HepG2 (cell line): ENCODE data around the gene C22orf39. TPM values are rescaled to one million over a fixed set of nuclear protein-coding genes. Genes with fewer than 3 reads are reported as not detected.

Source experiments
- ATRX ChIP-seq: sonication (generic); formaldehyde crosslinking; IDR thresholded peaks from 2 replicates; pipeline ENCODE4 v1.4.0; 2020; ENCODE audit warnings: missing genetic modification reagents, borderline replicate concordance
- ELF1 ChIP-seq: sonication (generic); formaldehyde crosslinking; IDR thresholded peaks from 2 replicates; pipeline ENCODE4 v1.4.0; 2020; ENCODE audit warnings: missing genetic modification reagents
- FOSL2 ChIP-seq: sonication (generic); formaldehyde crosslinking; IDR thresholded peaks from 2 replicates; pipeline ENCODE4 v1.4.0; 2020; ENCODE audit warnings: missing genetic modification reagents
- GLMP ChIP-seq: sonication (generic); formaldehyde crosslinking; IDR thresholded peaks from 2 replicates; pipeline ENCODE4 v1.9.0; 2021; ENCODE audit warnings: missing genetic modification reagents, mild to moderate bottlenecking, borderline replicate concordance
- GPN1 ChIP-seq: sonication (generic); formaldehyde crosslinking; IDR thresholded peaks from 2 replicates; pipeline ENCODE4 v1.5.1; 2020; ENCODE audit warnings: missing genetic modification reagents, borderline replicate concordance
- HOXA5 ChIP-seq: sonication (generic); formaldehyde crosslinking; IDR thresholded peaks from 2 replicates; pipeline ENCODE4 v1.4.0; 2020; ENCODE audit warnings: missing genetic modification reagents
- RARA ChIP-seq: IDR thresholded peaks from 2 replicates; pipeline ENCODE4 v1.6.1; 2016; ENCODE audit warnings: missing genetic modification reagents, missing compliant biosample characterization
- RXRA ChIP-seq: sonication (generic); formaldehyde crosslinking; IDR thresholded peaks from 2 replicates; pipeline ENCODE4 v1.5.1; 2020; ENCODE audit warnings: missing genetic modification reagents
- SP140L ChIP-seq: sonication (generic); formaldehyde crosslinking; IDR thresholded peaks from 2 replicates; pipeline ENCODE4 v1.4.0; 2020; ENCODE audit warnings: missing genetic modification reagents, borderline replicate concordance
- TFDP2 ChIP-seq: sonication (generic); formaldehyde crosslinking; IDR thresholded peaks from 2 replicates; pipeline ENCODE4 v1.4.0; 2020; ENCODE audit warnings: missing genetic modification reagents
- ZBED4 ChIP-seq: sonication (generic); formaldehyde crosslinking; IDR thresholded peaks from 2 replicates; pipeline ENCODE4 v1.4.0; 2020; ENCODE audit warnings: missing genetic modification reagents, borderline replicate concordance
- ZNF3 ChIP-seq: IDR thresholded peaks from 2 replicates; pipeline ENCODE4 v1.7.0; 2017; ENCODE audit warnings: inconsistent platforms
- ZNF431 ChIP-seq: sonication (generic); formaldehyde crosslinking; IDR thresholded peaks from 2 replicates; pipeline ENCODE4 v1.9.0; 2022; ENCODE audit warnings: missing genetic modification reagents, low read depth, mild to moderate bottlenecking, borderline replicate concordance
- ZNF564 ChIP-seq: sonication (generic); formaldehyde crosslinking; IDR thresholded peaks from 2 replicates; pipeline ENCODE4 v1.8.1; 2023; ENCODE audit warnings: mild to moderate bottlenecking, missing genetic modification reagents
- ZNF670 ChIP-seq: sonication (generic); formaldehyde crosslinking; IDR thresholded peaks from 2 replicates; pipeline ENCODE4 v1.8.0; 2022; ENCODE audit warnings: mild to moderate bottlenecking, missing genetic modification reagents, borderline replicate concordance
- ZNF687 ChIP-seq: sonication (generic); formaldehyde crosslinking; IDR thresholded peaks from 2 replicates; pipeline ENCODE4 v1.5.1; 2020; ENCODE audit warnings: mild to moderate bottlenecking, missing genetic modification reagents, moderate library complexity
- ZNF691 ChIP-seq: sonication (generic); formaldehyde crosslinking; IDR thresholded peaks from 2 replicates; pipeline ENCODE4 v1.4.0; 2020; ENCODE audit warnings: missing genetic modification reagents, low read depth, mild to moderate bottlenecking, borderline replicate concordance
- polyA plus RNA-seq, 8 experiments: library from polyadenylated mRNA; depleted of rRNA in 3 of 8; stranded (reverse) in 7 of 8; unstranded in 1 of 8; fragments of >200 nt; fragmentation: Illumina TruSeq in 4 of 8; extraction: Trizol in 4 of 8; gene quantifications; 2 replicates each; pipeline versions ENCODE4 v1.2.1 to v1.2.3, GENCODE V29; 2011 to 2016; ENCODE audit warnings: low read depth in 4 of 8, missing spikeins in 1 of 8, mixed read lengths in 1 of 8; ENCODE audit not compliant: insufficient read depth in 1 of 8
- total RNA-seq, 5 experiments: library from RNA; depleted of rRNA; stranded (reverse); fragments of >200 nt; fragmentation: Illumina TruSeq; extraction: Trizol; gene quantifications; 2 replicates each; pipeline ENCODE4 v1.2.3, GENCODE V29; 2016; ENCODE audit warnings: low read depth in 1 of 5

The C22orf39 gene
- total and polyA plus RNA-seq, 2 of the 13 experiments (the other 11 are each of a cell fraction or from before 2014, with no cell fraction given) = 23.4 to 26.4 TPM

GRCh38 chr22:19447330-19448075 lies at the start of gene C22orf39 (continued):
- TF ChIP-seq ZNF687 (CRISPR knock-in tag) (peak; percentile 96), ELF1 (no peak), ZNF670 (CRISPR knock-in tag) (no peak), FOSL2 (peak; percentile 6; the same call in 1 of the 2 replicates), ZNF431 (CRISPR knock-in tag) (peak; percentile 51; the same call in 1 of the 2 replicates), HOXA5 (CRISPR knock-in tag) (peak; percentile 20; the same call in 1 of the 2 replicates), RXRA (no peak; the same call in 1 of the 2 replicates), GPN1 (no peak), TFDP2 (peak; percentile 91; the same call in 1 of the 2 replicates), ATRX (CRISPR knock-in tag) (no peak), ZBED4 (CRISPR knock-in tag) (no peak), RARA (CRISPR knock-in tag) (no peak), ZNF564 (CRISPR knock-in tag) (no peak), ZNF3 (CRISPR knock-in tag) (no peak), SP140L (CRISPR knock-in tag) (no peak), ZNF691 (CRISPR knock-in tag) (no peak), GLMP (CRISPR knock-in tag) (no peak)
